ENCODE data around the gene RNLS. TPM values are rescaled to one million over a fixed set of nuclear protein-coding genes. Genes with fewer than 3 reads are reported as not detected.

Gene RNLS
- polyA plus RNA-seq, 3 donors: 3.3 to 3.9 (median 3.7) TPM

- Mint-ChIP-seq H3K27ac (no peak overlapping the region), H3K4me1 (no peaks in the 10 kb centered on the region), H3K36me3 (no peaks in the 10 kb centered on the region), H3K27me3 (ENCODE audit: low read depth in 3 of 3) (peaks cover 0 to 1% (median 0%) of the 10 kb centered on the region in 3 donors), H3K9me3 (no peaks in the 10 kb centered on the region), H3K4me3 (no peak overlapping the region)
- no peak overlapping the region for H2AFZ ChIP-seq (ENCODE audit: insufficient read depth, low read depth, low read length, poor library complexity, severe bottlenecking)
- no peak overlapping the region for H3K4me2 ChIP-seq (replicated peaks; ENCODE audit: extremely low read depth, low read length, poor library complexity, severe bottlenecking)
- WGBS (ENCODE audit: insufficient coverage): 40% methylated on average over 1 of the region's 4 CpGs
- H3K9me3 ChIP-seq (replicated peaks in 1 of 2; ENCODE audit: control insufficient read depth in 1 of 2, insufficient read depth in 1 of 2, low read length in 2 of 2): no peaks in the 10 kb centered on the region
- H3K27me3 ChIP-seq (ENCODE audit: control insufficient read depth in 2 of 2, insufficient read depth in 2 of 2, low read length in 2 of 2): no peaks in the 10 kb centered on the region
- no peak for TF ChIP-seq CTCF (IDR thresholded peaks at IDR 0.05)
- intact Hi-C loops (cut with micrococcal nuclease): no loop called here
- no peak overlapping the region for H3K4me3 ChIP-seq (replicated peaks in 1 of 3; ENCODE audit: low read depth in 2 of 3, low read length in 3 of 3)
- no peaks in the 10 kb centered on the region for H3K4me1 ChIP-seq (ENCODE audit: control insufficient read depth in 1 of 2, insufficient read depth in 2 of 2, low read length in 2 of 2)
- H3K27ac ChIP-seq (ENCODE audit: low read depth in 1 of 2, low read length in 2 of 2): no peak overlapping the region
- H3K9ac ChIP-seq (ENCODE audit: insufficient read depth, low read length, poor library complexity, severe bottlenecking): no peak overlapping the region
- DNase-seq: no peak
- H3K79me2 ChIP-seq (ENCODE audit: insufficient read depth, low read length): no peaks in the 10 kb centered on the region
- H3K36me3 ChIP-seq (replicated peaks in 1 of 2; ENCODE audit: control insufficient read depth in 1 of 2, insufficient read depth in 2 of 2, low read length in 2 of 2): no peaks in the 10 kb centered on the region
- H4K20me1 ChIP-seq (ENCODE audit: insufficient read depth, low read length): no peaks in the 10 kb centered on the region
These were observed 37.8 kb downstream of the RNLS start for GRCh38 chr10:88545359-88545758.

- no peaks in the 10 kb centered on the region for H3K4me1 Mint-ChIP-seq
- H3K4me1 ChIP-seq (ENCODE audit: control insufficient read depth in 1 of 2, insufficient read depth in 2 of 2, low read length in 2 of 2): no peaks in the 10 kb centered on the region
- H2AFZ ChIP-seq (ENCODE audit: insufficient read depth, low read depth, low read length, poor library complexity, severe bottlenecking): no peak overlapping the region
- H3K36me3 ChIP-seq (replicated peaks in 1 of 2; ENCODE audit: control insufficient read depth in 1 of 2, insufficient read depth in 2 of 2, low read length in 2 of 2): no peaks in the 10 kb centered on the region
- WGBS (ENCODE audit: insufficient coverage): no CpG with 5 or more reads among the region's 2 CpGs
- H3K4me3 ChIP-seq (replicated peaks in 1 of 3; ENCODE audit: low read depth in 2 of 3, low read length in 3 of 3): no peak overlapping the region
- TF ChIP-seq CTCF (IDR thresholded peaks at IDR 0.05): no peak
- H3K27me3 Mint-ChIP-seq (ENCODE audit: low read depth in 3 of 3): peaks cover 0 to 1% (median 0%) of the 10 kb centered on the region in 3 donors
- H3K9me3 Mint-ChIP-seq: no peaks in the 10 kb centered on the region
- H3K9ac ChIP-seq (ENCODE audit: insufficient read depth, low read length, poor library complexity, severe bottlenecking): no peak overlapping the region
- no peak overlapping the region for H3K4me2 ChIP-seq (replicated peaks; ENCODE audit: extremely low read depth, low read length, poor library complexity, severe bottlenecking)
- no peaks in the 10 kb centered on the region for H3K79me2 ChIP-seq (ENCODE audit: insufficient read depth, low read length)
- no peaks in the 10 kb centered on the region for H3K27me3 ChIP-seq (ENCODE audit: control insufficient read depth in 2 of 2, insufficient read depth in 2 of 2, low read length in 2 of 2)
- H4K20me1 ChIP-seq (ENCODE audit: insufficient read depth, low read length): no peaks in the 10 kb centered on the region
- H3K27ac Mint-ChIP-seq: no peak overlapping the region
- H3K4me3 Mint-ChIP-seq: no peak overlapping the region
- no peaks in the 10 kb centered on the region for H3K9me3 ChIP-seq (replicated peaks in 1 of 2; ENCODE audit: control insufficient read depth in 1 of 2, insufficient read depth in 1 of 2, low read length in 2 of 2)
- DNase-seq: no peak
- H3K27ac ChIP-seq (ENCODE audit: low read depth in 1 of 2, low read length in 2 of 2): no peak overlapping the region
- no peaks in the 10 kb centered on the region for H3K36me3 Mint-ChIP-seq
- intact Hi-C loops (cut with micrococcal nuclease): no loop called here
These were observed 38.8 kb downstream of the RNLS start for GRCh38 chr10:88544140-88544870.

Measured in CD14-positive monocyte (primary cell).